SK-N-SH treated with all-trans-retinoic acid at 6 μM for 48 hours (cell line): Measurements from ENCODE around the gene HTT-AS.

Source experiments
- ATAC-seq: fragments of 200-7000 bp; cut with Tn5 transposase; 3 replicates; pipeline ENCODE4 v1.9.1; 2020; ENCODE audit warnings: mild to moderate bottlenecking, moderate library complexity
- ARNTL ChIP-seq: fragments of 450-650 bp; formaldehyde crosslinking; IDR thresholded peaks from 2 replicates; pipeline ENCODE4 v1.5.0; 2020; ENCODE audit warnings: low read depth, mild to moderate bottlenecking, moderate library complexity, borderline replicate concordance
- CREB5 ChIP-seq: fragments of 250-450 bp; sonication (Bioruptor Pico); IDR thresholded peaks from 2 replicates; pipeline ENCODE4 v1.5.1; 2020; ENCODE audit warnings: low read depth, mild to moderate bottlenecking, moderate library complexity
- CSRNP3 ChIP-seq: fragments of 250-450 bp; sonication (Bioruptor Pico); IDR thresholded peaks from 2 replicates; pipeline ENCODE4 v1.5.1; 2021; ENCODE audit warnings: mild to moderate bottlenecking, moderate library complexity
- ESRRG ChIP-seq: fragments of 250-450 bp; sonication (Bioruptor Pico); IDR thresholded peaks from 2 replicates; pipeline ENCODE4 v1.6.1; 2021; ENCODE audit warnings: mild to moderate bottlenecking
- GLIS3 ChIP-seq: fragments of 250-450 bp; sonication (Bioruptor Pico); IDR thresholded peaks from 2 replicates; pipeline ENCODE4 v1.5.0; 2020; ENCODE audit warnings: mild to moderate bottlenecking, moderate library complexity
- ISL1 ChIP-seq: fragments of 250-450 bp; sonication (Bioruptor Pico); IDR thresholded peaks from 2 replicates; pipeline ENCODE4 v2.1.2; 2022; ENCODE audit warnings: mild to moderate bottlenecking, moderate library complexity
- OSR1 ChIP-seq: fragments of 250-450 bp; sonication (Bioruptor Pico); IDR thresholded peaks from 2 replicates; pipeline ENCODE4 v1.8.0; 2022; ENCODE audit warnings: moderate library complexity, mild to moderate bottlenecking, inconsistent platforms
- POU6F1 ChIP-seq: fragments of 250-450 bp; sonication (Bioruptor Pico); IDR thresholded peaks from 2 replicates; pipeline ENCODE4 v1.8.0; 2021; ENCODE audit warnings: low read depth, mild to moderate bottlenecking, moderate library complexity, borderline replicate concordance
- PPARA ChIP-seq: fragments of 250-450 bp; sonication (Bioruptor Pico); IDR thresholded peaks from 2 replicates; pipeline ENCODE4 v1.5.0; 2020; ENCODE audit warnings: mild to moderate bottlenecking, borderline replicate concordance
- RARB ChIP-seq: fragments of 250-450 bp; sonication (Bioruptor Pico); IDR thresholded peaks from 2 replicates; pipeline ENCODE4 v1.8.0; 2021; ENCODE audit warnings: mild to moderate bottlenecking, moderate library complexity
- SNAI2 ChIP-seq: fragments of 250-450 bp; sonication (Bioruptor Pico); IDR thresholded peaks from 2 replicates; pipeline ENCODE4 v1.5.0; 2020; ENCODE audit warnings: mild to moderate bottlenecking, moderate library complexity
- TCF4 ChIP-seq: fragments of 250-450 bp; sonication (Bioruptor Pico); IDR thresholded peaks from 2 replicates; pipeline ENCODE4 v1.8.0; 2021; ENCODE audit warnings: mild to moderate bottlenecking, moderate library complexity, borderline replicate concordance
- TSHZ2 ChIP-seq: fragments of 250-450 bp; sonication (Bioruptor Pico); IDR thresholded peaks from 2 replicates; pipeline ENCODE4 v1.5.0; 2020; ENCODE audit warnings: mild to moderate bottlenecking, moderate library complexity
- ZC3H10 ChIP-seq: fragments of 250-450 bp; sonication (Bioruptor Pico); IDR thresholded peaks from 2 replicates; pipeline ENCODE4 v1.5.1; 2021; ENCODE audit warnings: mild to moderate bottlenecking, moderate library complexity
- ZFP3 ChIP-seq: fragments of 250-450 bp; sonication (Bioruptor Pico); IDR thresholded peaks from 2 replicates; pipeline ENCODE4 v1.5.0; 2020; ENCODE audit warnings: mild to moderate bottlenecking, moderate library complexity
- ZFP30 ChIP-seq: fragments of 450-650 bp; formaldehyde crosslinking; IDR thresholded peaks from 2 replicates; pipeline ENCODE4 v1.5.0; 2022; ENCODE audit warnings: mild to moderate bottlenecking, moderate library complexity
- ZNF565 ChIP-seq: fragments of 450-650 bp; formaldehyde crosslinking; conservative IDR thresholded peaks from 2 replicates; pipeline ENCODE4 v1.5.0; 2020; ENCODE audit warnings: low read depth, mild to moderate bottlenecking, moderate library complexity
- ZNF70 ChIP-seq: fragments of 450-650 bp; formaldehyde crosslinking; IDR thresholded peaks from 2 replicates; pipeline ENCODE4 v1.5.0; 2020; ENCODE audit warnings: mild to moderate bottlenecking, moderate library complexity
- ZNF8 ChIP-seq: fragments of 450-650 bp; formaldehyde crosslinking; IDR thresholded peaks from 2 replicates; pipeline ENCODE4 v1.5.0; 2020; ENCODE audit warnings: mild to moderate bottlenecking, moderate library complexity

The HTT-AS gene

GRCh38 chr4:3035674-3036073, 38.7 kb downstream of the HTT-AS start:
- no peak for ATAC-seq
- TF ChIP-seq ZC3H10 (CRISPR knock-in tag) = no peak
- no peak for TF ChIP-seq ARNTL (CRISPR knock-in tag)
- TF ChIP-seq ZNF8 (CRISPR knock-in tag) = no peak
- TF ChIP-seq, all 23 proteins: peak for 0

- TF ChIP-seq PPARA = no peak
- TF ChIP-seq ISL1 = no peak
- no peak for TF ChIP-seq OSR1
- no peak for TF ChIP-seq ARNTL (CRISPR knock-in tag)
- TF ChIP-seq GLIS3 (CRISPR knock-in tag) = no peak
- TF ChIP-seq ZNF70 = no peak
- TF ChIP-seq ZNF565 (CRISPR knock-in tag) = no peak
- no peak for TF ChIP-seq POU6F1 (CRISPR knock-in tag)
- TF ChIP-seq ZC3H10 (CRISPR knock-in tag) = no peak
- TF ChIP-seq CSRNP3 (CRISPR knock-in tag) = no peak
Observed at GRCh38 chr4:3035249-3035648, 39.1 kb downstream of the HTT-AS start.

GRCh38 chr4:3034231-3034630, 40.1 kb downstream of the HTT-AS start:
- no peak for ATAC-seq
- no peak for TF ChIP-seq ZC3H10 (CRISPR knock-in tag)
- TF ChIP-seq OSR1 = no peak
- no peak for TF ChIP-seq ESRRG (CRISPR knock-in tag)
- TF ChIP-seq ZNF8 (CRISPR knock-in tag) = no peak
- no peak for TF ChIP-seq SNAI2
- TF ChIP-seq ARNTL (CRISPR knock-in tag) = no peak
- no peak for TF ChIP-seq CSRNP3 (CRISPR knock-in tag)
- no peak for TF ChIP-seq TCF4 (CRISPR knock-in tag)
- TF ChIP-seq RARB (CRISPR knock-in tag) = no peak
- no peak for TF ChIP-seq ZNF565 (CRISPR knock-in tag)
- no peak for TF ChIP-seq TSHZ2
- no peak for TF ChIP-seq POU6F1 (CRISPR knock-in tag)
- TF ChIP-seq ZFP30 (CRISPR knock-in tag) = no peak
- no peak for TF ChIP-seq CREB5
- TF ChIP-seq PPARA = no peak
- no peak for TF ChIP-seq ZFP3 (CRISPR knock-in tag)

More at GRCh38 chr4:3035249-3035648, 39.1 kb downstream of the HTT-AS start:
- no peak for ATAC-seq
